ENCODE results near the gene NTM. TPM values are rescaled to one million over a fixed set of nuclear protein-coding genes. Genes with fewer than 3 reads are reported as not detected.

Gene NTM
- polyA plus RNA-seq, 1 donor from 2014 or later: not detected

- H3K4me3 Mint-ChIP-seq: no peak overlapping the region
- no peak overlapping the region for H3K27ac Mint-ChIP-seq
- peaks cover 0 to 2% (median 0%) of the 10 kb centered on the region in 3 donors for H3K9me3 Mint-ChIP-seq
- no peaks in the 10 kb centered on the region for H3K4me1 Mint-ChIP-seq
- peaks cover 1% of the 10 kb centered on the region for H3K27me3 Mint-ChIP-seq
- no peaks in the 10 kb centered on the region for H3K36me3 Mint-ChIP-seq
These were observed 374.4 kb downstream of the NTM start for GRCh38 chr11:131744847-131745246.

DNA sequence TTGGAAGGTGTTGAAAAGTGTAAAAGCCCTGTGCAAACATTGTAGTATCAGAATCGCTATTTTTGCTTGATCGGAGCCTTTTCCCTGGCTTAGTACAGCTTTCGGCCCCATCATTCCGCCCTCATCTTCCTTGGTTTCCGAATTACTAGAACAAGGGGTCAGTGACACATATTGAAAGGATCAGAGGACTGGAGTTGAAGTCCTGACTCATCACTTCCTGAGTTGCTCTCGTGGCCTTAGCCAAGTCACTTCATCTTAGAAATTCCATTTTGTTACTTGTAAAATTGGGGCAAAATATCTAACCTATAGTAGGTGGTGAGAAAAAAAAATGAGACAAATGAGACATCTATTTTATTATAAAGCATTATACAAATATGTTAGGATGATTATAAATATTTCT is 375.0 kb downstream of the NTM start:
- Mint-ChIP-seq H3K9me3 (peaks cover 0 to 3% (median 2%) of the 10 kb centered on the region in 3 donors), H3K36me3 (no peaks in the 10 kb centered on the region), H3K4me3 (no peak overlapping the region), H3K4me1 (no peaks in the 10 kb centered on the region), H3K27ac (no peak overlapping the region), H3K27me3 (peaks cover 1% of the 10 kb centered on the region)

- H3K4me3 Mint-ChIP-seq: no peak overlapping the region
- no peaks in the 10 kb centered on the region for H3K36me3 Mint-ChIP-seq
These were observed 375.8 kb downstream of the NTM start for GRCh38 chr11:131746201-131746600.

GRCh38 chr11:131748151-131749050 is 378.0 kb downstream of the NTM start:
- Mint-ChIP-seq H3K4me1 (no peaks in the 10 kb centered on the region), H3K9me3 (peaks cover 4 to 8% (median 6%) of the 10 kb centered on the region in 3 donors), H3K4me3 (no peak overlapping the region), H3K27ac (no peak overlapping the region), H3K27me3 (peaks cover 1% of the 10 kb centered on the region), H3K36me3 (no peaks in the 10 kb centered on the region)

More at GRCh38 chr11:131746201-131746600, 375.8 kb downstream of the NTM start:
- peaks cover 1% of the 10 kb centered on the region for H3K27me3 Mint-ChIP-seq
- H3K27ac Mint-ChIP-seq: no peak overlapping the region
- no peaks in the 10 kb centered on the region for H3K4me1 Mint-ChIP-seq
- peaks cover 0 to 4% (median 2%) of the 10 kb centered on the region in 3 donors for H3K9me3 Mint-ChIP-seq

DNA sequence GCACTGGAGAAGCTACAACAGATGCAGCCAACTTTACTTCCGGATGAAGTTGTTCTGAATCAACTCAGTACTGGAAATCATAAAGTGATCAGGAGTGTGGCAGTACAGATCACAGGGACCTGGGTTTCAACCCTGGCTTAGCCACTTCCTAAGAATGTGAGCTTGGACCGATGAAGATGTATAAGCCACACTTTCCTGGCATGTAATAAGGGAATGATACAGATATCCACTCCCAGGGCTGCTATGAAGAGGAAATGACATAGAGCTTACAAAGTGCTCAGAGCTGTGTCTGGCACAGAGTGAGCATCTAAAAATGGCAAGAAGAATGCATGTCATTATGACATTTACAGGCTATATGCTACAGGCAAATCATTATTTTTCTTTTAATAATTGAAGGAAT is 378.7 kb downstream of the NTM start:
- H3K4me1 Mint-ChIP-seq: no peaks in the 10 kb centered on the region
- peaks cover 1% of the 10 kb centered on the region for H3K27me3 Mint-ChIP-seq
- H3K36me3 Mint-ChIP-seq: no peaks in the 10 kb centered on the region
- H3K4me3 Mint-ChIP-seq: no peak overlapping the region
- H3K27ac Mint-ChIP-seq: no peak overlapping the region
- H3K9me3 Mint-ChIP-seq: peaks cover 4 to 8% (median 6%) of the 10 kb centered on the region in 3 donors

DNA sequence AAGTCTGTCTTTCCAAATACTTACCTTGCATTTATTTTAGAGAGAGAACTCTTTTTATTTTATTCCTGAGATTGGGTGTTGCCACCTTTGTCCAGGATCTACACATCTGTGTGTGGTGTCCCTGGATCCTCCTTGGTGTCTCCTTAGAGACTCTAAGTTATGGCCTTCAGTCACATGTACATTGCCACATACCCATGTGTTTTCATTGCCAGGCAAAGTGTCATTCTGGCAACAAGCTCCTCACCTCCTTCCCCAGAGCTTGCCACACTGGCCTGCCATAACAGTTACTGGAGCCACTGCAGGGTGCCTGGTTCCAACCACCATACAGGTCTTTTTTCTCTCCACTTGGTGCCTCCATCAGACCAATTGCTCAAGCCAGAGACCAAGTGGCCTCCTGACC is 379.7 kb downstream of the NTM start:
- Mint-ChIP-seq H3K27me3 (peaks cover 1% of the 10 kb centered on the region), H3K27ac (no peak overlapping the region), H3K36me3 (no peaks in the 10 kb centered on the region)

DNA sequence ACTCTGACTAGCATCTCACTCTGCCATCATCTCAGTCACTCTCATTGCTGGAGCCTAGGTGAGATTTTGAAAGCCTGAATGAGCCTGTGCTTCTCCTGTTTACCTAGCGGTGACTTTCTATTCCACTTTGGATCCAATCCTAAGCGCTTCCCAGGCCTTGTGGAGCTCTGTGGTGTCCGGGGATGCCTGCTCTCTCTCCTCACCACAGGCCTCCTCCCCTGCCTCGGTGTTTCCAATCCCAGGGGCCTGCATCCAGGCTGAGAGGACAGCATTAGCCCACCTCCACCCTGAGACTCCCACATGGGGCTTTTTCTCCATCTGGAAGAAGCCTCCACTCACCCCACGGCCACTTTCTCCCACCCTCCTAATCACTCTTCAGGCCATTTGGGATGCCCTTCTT is 380.3 kb downstream of the NTM start:
- Mint-ChIP-seq H3K4me3 (peak overlapping the region in 1 of 4 donors; percentile 65), H3K9me3 (peaks cover 4 to 8% (median 6%) of the 10 kb centered on the region in 3 donors), H3K27ac (no peak overlapping the region), H3K36me3 (no peaks in the 10 kb centered on the region), H3K27me3 (peaks cover 1% of the 10 kb centered on the region), H3K4me1 (no peaks in the 10 kb centered on the region)

More for the DNA sequence above, 379.7 kb downstream of the NTM start:
- no peak overlapping the region for H3K4me3 Mint-ChIP-seq
- H3K4me1 Mint-ChIP-seq: no peaks in the 10 kb centered on the region
- H3K9me3 Mint-ChIP-seq: peaks cover 4 to 8% (median 6%) of the 10 kb centered on the region in 3 donors

GRCh38 chr11:131754671-131755070 is 384.3 kb downstream of the NTM start:
- peaks cover 3 to 12% (median 6%) of the 10 kb centered on the region in 3 donors for H3K9me3 Mint-ChIP-seq
- H3K27ac Mint-ChIP-seq: no peak overlapping the region
- no peak overlapping the region for H3K4me3 Mint-ChIP-seq

DNA sequence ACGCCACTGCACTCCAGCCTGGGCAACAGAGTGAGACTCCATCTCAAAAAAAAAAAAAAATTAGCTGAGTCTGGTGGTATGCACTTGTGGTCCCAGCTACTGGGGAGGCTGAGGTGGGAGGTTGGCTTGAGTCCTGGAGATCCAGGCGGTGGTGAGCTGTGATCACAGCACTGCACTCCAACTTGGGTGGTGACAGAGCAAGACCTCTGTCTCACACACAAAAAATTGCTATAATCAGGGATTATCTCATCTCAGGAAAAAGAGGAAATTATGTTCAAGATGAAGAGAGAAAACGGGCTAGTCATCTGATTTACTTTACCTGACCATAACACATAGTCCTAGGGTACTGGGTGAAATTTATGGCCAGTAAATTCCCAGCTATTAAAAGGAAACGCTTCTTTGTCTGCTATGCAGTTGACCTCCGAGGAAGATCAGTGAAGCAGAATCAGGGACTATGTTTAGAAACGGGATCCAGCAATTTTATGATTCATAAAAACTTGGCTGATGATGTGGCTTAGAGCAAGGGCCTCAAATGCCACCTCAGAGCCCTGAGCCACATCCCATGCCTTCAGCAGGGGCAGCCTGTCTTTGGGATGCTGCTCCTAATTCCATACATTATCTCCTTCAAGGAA is 386.2 kb downstream of the NTM start:
- H3K9me3 Mint-ChIP-seq: peaks cover 3 to 8% (median 6%) of the 10 kb centered on the region in 3 donors
- no peak overlapping the region for H3K4me3 Mint-ChIP-seq
- H3K36me3 Mint-ChIP-seq: no peaks in the 10 kb centered on the region
- H3K4me1 Mint-ChIP-seq: no peaks in the 10 kb centered on the region
- H3K27ac Mint-ChIP-seq: no peak overlapping the region
- peaks cover 2% of the 10 kb centered on the region for H3K27me3 Mint-ChIP-seq

More at GRCh38 chr11:131754671-131755070, 384.3 kb downstream of the NTM start:
- Mint-ChIP-seq H3K27me3 (peaks cover 2% of the 10 kb centered on the region), H3K36me3 (no peaks in the 10 kb centered on the region), H3K4me1 (no peaks in the 10 kb centered on the region)

GRCh38 chr11:131758726-131759125 is 388.3 kb downstream of the NTM start:
- Mint-ChIP-seq H3K4me3 (no peak overlapping the region), H3K4me1 (no peaks in the 10 kb centered on the region), H3K27ac (no peak overlapping the region), H3K27me3 (peaks cover 2% of the 10 kb centered on the region), H3K36me3 (no peaks in the 10 kb centered on the region), H3K9me3 (peaks cover 0 to 4% (median 2%) of the 10 kb centered on the region in 3 donors)

DNA sequence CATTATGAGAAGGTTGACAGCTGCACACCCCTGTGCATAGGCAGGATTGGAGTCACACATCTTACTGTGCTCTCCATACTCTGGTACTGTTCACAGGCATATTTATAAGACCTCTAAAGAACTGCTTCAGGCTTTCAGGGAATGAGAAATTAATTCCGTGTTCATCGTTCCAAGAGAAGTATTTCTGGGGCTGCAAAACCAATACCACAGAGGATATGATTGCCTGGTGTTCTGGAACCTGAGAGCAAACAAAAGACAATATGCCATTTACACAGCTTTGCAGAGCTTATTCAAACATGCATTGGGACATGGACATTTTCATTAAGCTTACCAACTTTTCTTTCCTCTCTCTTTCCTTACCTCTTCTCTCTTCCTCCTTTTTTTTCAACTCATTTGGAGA is 388.7 kb downstream of the NTM start:
- peaks cover 0 to 4% (median 2%) of the 10 kb centered on the region in 3 donors for H3K9me3 Mint-ChIP-seq
- peaks cover 2% of the 10 kb centered on the region for H3K27me3 Mint-ChIP-seq
- H3K27ac Mint-ChIP-seq: no peak overlapping the region
- H3K4me1 Mint-ChIP-seq: no peaks in the 10 kb centered on the region
- H3K4me3 Mint-ChIP-seq: no peak overlapping the region
- H3K36me3 Mint-ChIP-seq: no peaks in the 10 kb centered on the region

DNA sequence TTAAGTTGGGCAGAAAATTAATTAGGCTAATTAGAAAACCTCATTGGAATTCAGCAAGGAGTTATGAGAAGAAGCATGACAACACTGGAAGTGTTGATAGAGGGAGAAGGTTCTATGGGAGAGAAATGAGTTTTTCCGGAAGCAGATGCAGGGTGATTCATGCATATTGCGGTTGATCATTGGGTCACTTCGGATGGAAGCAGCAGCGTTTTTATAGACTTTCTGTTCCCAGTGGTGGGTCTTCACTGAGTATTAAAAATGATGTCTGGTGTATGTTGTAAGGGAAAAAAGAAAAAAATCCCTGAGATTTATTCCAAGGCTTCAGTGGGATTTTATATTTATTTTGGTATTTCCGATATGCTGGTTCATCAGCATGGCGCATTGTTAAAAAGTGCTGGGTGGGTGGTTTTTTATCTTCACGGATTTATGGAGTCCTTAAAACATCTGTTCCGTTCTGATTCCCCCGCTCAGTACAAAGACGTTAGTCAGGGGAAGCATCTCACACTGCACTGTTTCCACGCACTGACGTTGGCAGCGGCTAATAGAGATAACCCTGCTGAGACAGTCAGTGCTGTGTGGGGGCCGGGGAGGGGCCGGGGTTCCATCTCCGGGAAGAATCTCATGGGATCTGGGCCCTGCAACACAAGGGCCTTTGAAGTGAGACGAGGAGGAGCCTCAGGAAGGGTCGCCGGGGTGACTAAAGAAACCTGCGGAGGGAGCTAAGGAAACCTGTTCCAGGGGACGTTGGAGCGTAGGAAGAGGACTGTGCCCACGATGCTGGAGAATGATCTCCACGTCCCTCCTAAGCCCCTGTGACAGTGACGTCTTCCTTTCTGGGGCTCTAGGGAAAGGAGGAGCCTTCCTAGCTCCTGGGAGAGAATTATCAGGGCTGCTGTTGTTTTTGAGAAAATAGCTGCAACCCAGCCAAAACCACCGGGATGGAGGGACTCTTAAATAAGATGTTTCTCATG is 390.0 kb downstream of the NTM start:
- H3K4me3 Mint-ChIP-seq: no peak overlapping the region
- H3K36me3 Mint-ChIP-seq: no peaks in the 10 kb centered on the region
- H3K4me1 Mint-ChIP-seq: no peaks in the 10 kb centered on the region
- peaks cover 2% of the 10 kb centered on the region for H3K27me3 Mint-ChIP-seq
- peaks cover 0 to 5% (median 4%) of the 10 kb centered on the region in 3 donors for H3K9me3 Mint-ChIP-seq
- H3K27ac Mint-ChIP-seq: no peak overlapping the region

DNA sequence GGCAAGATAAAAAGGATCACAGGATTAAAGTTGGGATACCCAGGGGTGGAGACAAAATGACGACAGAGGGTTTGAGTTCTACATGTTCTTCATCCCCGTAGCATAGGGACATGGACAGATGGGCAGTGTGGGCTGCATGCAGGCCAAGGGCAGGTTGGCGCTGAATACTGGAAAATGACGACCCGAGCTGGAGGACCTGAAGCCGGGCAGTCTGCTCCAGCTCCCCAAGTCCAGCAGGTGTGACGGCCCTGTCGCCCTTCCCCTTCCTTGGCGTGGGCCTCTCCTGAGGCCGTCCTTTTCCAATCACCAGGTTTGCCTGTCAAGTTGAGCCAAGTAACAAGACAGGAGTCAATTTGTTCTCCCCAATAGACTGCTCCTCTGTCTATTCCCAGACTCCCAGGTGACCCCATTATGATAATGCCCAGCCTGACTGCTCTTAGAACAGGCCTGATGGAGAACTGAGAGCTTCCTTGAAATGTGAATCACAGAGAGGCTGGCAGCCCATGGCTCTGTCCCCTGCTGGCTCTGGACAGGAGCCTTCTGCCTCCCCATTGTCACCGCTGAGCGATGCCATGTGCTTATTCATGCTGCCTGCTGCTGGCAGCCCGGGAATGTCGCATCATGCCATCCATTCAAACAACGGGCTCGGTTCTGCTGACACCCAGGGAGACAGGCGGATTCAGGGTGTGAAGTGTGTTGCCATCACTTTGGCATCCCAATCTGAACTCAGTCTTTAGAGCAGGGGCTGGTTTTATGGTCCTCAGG is 392.1 kb downstream of the NTM start:
- H3K27me3 Mint-ChIP-seq: peaks cover 2% of the 10 kb centered on the region

More for the DNA sequence above, 392.1 kb downstream of the NTM start:
- H3K9me3 Mint-ChIP-seq: peaks cover 0 to 3% (median 0%) of the 10 kb centered on the region in 3 donors
- no peaks in the 10 kb centered on the region for H3K4me1 Mint-ChIP-seq
- H3K4me3 Mint-ChIP-seq: no peak overlapping the region
- peaks cover 2% of the 10 kb centered on the region for H3K36me3 Mint-ChIP-seq
- no peak overlapping the region for H3K27ac Mint-ChIP-seq

All from IgD-negative memory B cell (primary cell).